ENCODE measurements around the gene ESRRA. TPM values are rescaled to one million over a fixed set of nuclear protein-coding genes. Genes with fewer than 3 reads are reported as not detected.

Gene ESRRA
- total and polyA plus RNA-seq, 9 of the 15 experiments (the other 6 are each of a cell fraction or from before 2014, with no cell fraction given): 0.27 to 89.7 (median 23.7) TPM

GRCh38 chr11:64331569-64332371 is 26.4 kb downstream of the ESRRA start (continued):
- peak; percentile 53; the same call in 1 of the 2 replicates for TF ChIP-seq ZBTB43 (CRISPR knock-in tag; IDR thresholded peaks at IDR 0.05)
- peak in 1 of 2 experiments; percentile 42; a peak in 1 of 4 replicates for TF ChIP-seq TBL1XR1 (IDR thresholded peaks at IDR 0.05; ENCODE audit: low read length in 2 of 2)
- TF ChIP-seq ZNF280B (CRISPR knock-in tag; IDR thresholded peaks at IDR 0.05): no peak
- TF ChIP-seq STAT5A (IDR thresholded peaks at IDR 0.05; ENCODE audit: borderline replicate concordance, low read length): no peak
- TF ChIP-seq L3MBTL2 (IDR thresholded peaks at IDR 0.05): peak; percentile 64; the same call in 1 of the 2 replicates
- peak; percentile 91 for TF ChIP-seq SMARCA4 (IDR thresholded peaks at IDR 0.05)
- TF ChIP-seq ZNF224 (CRISPR knock-in tag; IDR thresholded peaks at IDR 0.05): no peak
- TF ChIP-seq ZBTB26 (CRISPR knock-in tag; IDR thresholded peaks at IDR 0.05): peak; percentile 95
- no peak for TF ChIP-seq ZFP30 (CRISPR knock-in tag; IDR thresholded peaks at IDR 0.05; ENCODE audit: borderline replicate concordance)
- peak; percentile 44 for TF ChIP-seq POLR2B (IDR thresholded peaks at IDR 0.05; ENCODE audit: low read depth, partially characterized antibody)
- TF ChIP-seq HES1 (IDR thresholded peaks at IDR 0.05; ENCODE audit: low read depth): 0 out of 2 replicates have a peak, but pooled peaks have one; percentile 22
- TF ChIP-seq ESRRA (IDR thresholded peaks at IDR 0.05; ENCODE audit: borderline replicate concordance, low read depth): peak; percentile 94
- no peak for TF ChIP-seq SAP30 (IDR thresholded peaks at IDR 0.05; ENCODE audit: borderline replicate concordance, insufficient read depth, low read depth, low read length, poor library complexity, severe bottlenecking)
- TF ChIP-seq ZC3H11A (IDR thresholded peaks at IDR 0.05; ENCODE audit: low read depth, low read length): no peak
- TF ChIP-seq FIP1L1 (IDR thresholded peaks at IDR 0.05; ENCODE audit: low read depth, low read length, poor library complexity, severe bottlenecking): no peak
- TF ChIP-seq SNIP1 (IDR thresholded peaks at IDR 0.05; ENCODE audit: low read depth): 0 out of 2 replicates have a peak, but pooled peaks have one; percentile 41
- TF ChIP-seq FOXK2 (conservative IDR thresholded peaks at IDR 0.05 in 1 of 2, IDR thresholded peaks at IDR 0.05 in 1 of 2; ENCODE audit: low read depth in 2 of 2): peak; percentile 62 to 70
- TF ChIP-seq SMAD4 (CRISPR knock-in tag; conservative IDR thresholded peaks at IDR 0.05): peak; percentile 70
- peak; percentile 62 for TF ChIP-seq TAF9B (IDR thresholded peaks at IDR 0.05; ENCODE audit: partially characterized antibody)
